ENCODE data around the gene LHX1. TPM values are rescaled to one million over a fixed set of nuclear protein-coding genes. Genes with fewer than 3 reads are reported as not detected.

LHX1 gene
- total RNA-seq, 2 experiments from 2014 or later = not detected

GRCh38 chr17:36911001-36911400, 26.3 kb upstream of the LHX1 start:
- ChIA-PET CTCF (no interaction called here), POLR2A (no interaction called here)
- Mint-ChIP-seq H3K27ac (no peak overlapping the region), H3K4me3 (no peak overlapping the region), H3K36me3 (ENCODE audit: low read depth) (no peaks in the 10 kb centered on the region), H3K4me1 (ENCODE audit: low read depth) (no peaks in the 10 kb centered on the region), H3K27me3 (peaks cover 55% of the 10 kb centered on the region), H3K9me3 (no peaks in the 10 kb centered on the region)
- ATAC-seq (ENCODE audit: poor library complexity) (no peak), DNase-seq (no peak)
- no peaks in the 10 kb centered on the region for H3K4me1 ChIP-seq (ENCODE audit: insufficient read depth, low read length)
- intact Hi-C loops (cut with DNase I, micrococcal nuclease) = no loop called here
- H3K4me3 ChIP-seq (ENCODE audit: low read length) = no peak overlapping the region
- no peaks in the 10 kb centered on the region for H3K36me3 ChIP-seq (ENCODE audit: insufficient read depth, low read length)
- H3K9me3 ChIP-seq (ENCODE audit: control insufficient read depth in 1 of 2, insufficient read depth in 1 of 2, low read length in 2 of 2) = no peaks in the 10 kb centered on the region
- TF ChIP-seq CTCF (IDR thresholded peaks at IDR 0.05) = no peak
- H3K27me3 ChIP-seq (ENCODE audit: control insufficient read depth in 1 of 2, insufficient read depth in 2 of 2, low read length in 2 of 2) = peaks cover 7 to 14% of the 10 kb centered on the region in 2 experiments
- no peak overlapping the region for H3K27ac ChIP-seq (ENCODE audit: low read depth in 1 of 2, low read length in 2 of 2)

DNA sequence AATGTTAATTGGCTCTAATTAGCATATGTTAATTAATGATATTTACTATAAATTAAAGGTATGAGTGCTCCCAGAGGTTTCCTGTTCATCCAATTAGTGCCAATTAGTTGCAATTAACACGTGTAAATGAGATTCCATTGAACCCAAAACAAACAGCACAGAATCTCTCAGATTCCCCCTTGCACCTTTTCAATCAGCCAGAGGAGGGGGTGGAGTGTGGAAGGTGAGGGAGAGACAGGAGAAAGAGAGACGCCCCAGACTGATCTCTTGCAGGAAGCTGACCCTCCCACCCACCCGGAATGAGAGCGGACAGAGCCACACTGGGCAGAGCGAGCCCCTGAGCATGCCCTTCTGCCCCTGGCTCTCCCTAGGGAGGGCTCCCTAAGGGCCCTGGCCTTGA, 24.1 kb upstream of the LHX1 start:
- Histone ChIP-seq H3K4me3 (ENCODE audit: low read length) (no peak overlapping the region), H3K4me1 (ENCODE audit: insufficient read depth, low read length) (no peaks in the 10 kb centered on the region), H3K36me3 (ENCODE audit: insufficient read depth, low read length) (no peaks in the 10 kb centered on the region), H3K9me3 (ENCODE audit: control insufficient read depth in 1 of 2, insufficient read depth in 1 of 2, low read length in 2 of 2) (no peaks in the 10 kb centered on the region), H3K27me3 (ENCODE audit: control insufficient read depth in 1 of 2, insufficient read depth in 2 of 2, low read length in 2 of 2) (peaks cover 7 to 14% of the 10 kb centered on the region in 2 experiments), H3K27ac (ENCODE audit: low read depth in 1 of 2, low read length in 2 of 2) (no peak overlapping the region)
- POLR2A ChIA-PET = no interaction called here
- no peaks in the 10 kb centered on the region for H3K36me3 Mint-ChIP-seq (ENCODE audit: low read depth)
- no peak for TF ChIP-seq CTCF (IDR thresholded peaks at IDR 0.05)
- DNase-seq (no peak), ATAC-seq (ENCODE audit: poor library complexity) (no peak)
- intact Hi-C loops (cut with DNase I, micrococcal nuclease) = no loop called here
- no peak overlapping the region for H3K27ac Mint-ChIP-seq
- no peaks in the 10 kb centered on the region for H3K9me3 Mint-ChIP-seq
- peaks cover 37% of the 10 kb centered on the region for H3K27me3 Mint-ChIP-seq
- no peak overlapping the region for H3K4me3 Mint-ChIP-seq
- H3K4me1 Mint-ChIP-seq (ENCODE audit: low read depth) = no peaks in the 10 kb centered on the region
- CTCF ChIA-PET = no interaction called here

GRCh38 chr17:36918211-36918691, 19.0 kb upstream of the LHX1 start:
- no peak for DNase-seq
- H3K27ac Mint-ChIP-seq = no peak overlapping the region
- no peak for TF ChIP-seq CTCF (IDR thresholded peaks at IDR 0.05)
- Histone ChIP-seq H3K9me3 (ENCODE audit: control insufficient read depth in 1 of 2, insufficient read depth in 1 of 2, low read length in 2 of 2) (no peaks in the 10 kb centered on the region), H3K4me3 (ENCODE audit: low read length) (no peak overlapping the region), H3K36me3 (ENCODE audit: insufficient read depth, low read length) (no peaks in the 10 kb centered on the region), H3K27ac (ENCODE audit: low read depth in 1 of 2, low read length in 2 of 2) (no peak overlapping the region), H3K4me1 (ENCODE audit: insufficient read depth, low read length) (no peaks in the 10 kb centered on the region), H3K27me3 (ENCODE audit: control insufficient read depth in 1 of 2, insufficient read depth in 2 of 2, low read length in 2 of 2) (peaks cover 18 to 27% of the 10 kb centered on the region in 2 experiments)
- H3K27me3 Mint-ChIP-seq = peaks cover 56% of the 10 kb centered on the region
- ChIA-PET POLR2A (no interaction called here), CTCF (no interaction called here)
- intact Hi-C loops (cut with DNase I, micrococcal nuclease) = no loop called here
- no peak for ATAC-seq (ENCODE audit: poor library complexity)
- no peaks in the 10 kb centered on the region for H3K4me1 Mint-ChIP-seq (ENCODE audit: low read depth)
- H3K4me3 Mint-ChIP-seq = no peak overlapping the region
- no peaks in the 10 kb centered on the region for H3K9me3 Mint-ChIP-seq
- H3K36me3 Mint-ChIP-seq (ENCODE audit: low read depth) = no peaks in the 10 kb centered on the region

Measured in CD4-positive, alpha-beta T cell (primary cell).